BE2C (cell line): ENCODE measurements around the gene TBC1D8.
"Not testable (repeated sequence)": the region's sequence is repeated elsewhere in the genome, so short reads cannot be mapped to it uniquely, and the experiment has no call there.

ENCODE experiments used
- DNase-seq: peaks from one replicate; pipeline ENCODE4 v3.0.0-alpha.2; 2020
- H3K27me3 ChIP-seq: fragments of 250-450 bp; sonication (Bioruptor Pico); 2 replicates; pipeline ENCODE4 v1.5.1; 2020; ENCODE audit warnings: mild to moderate bottlenecking
- H3K36me3 ChIP-seq: fragments of 250-450 bp; sonication (Bioruptor Pico); 2 replicates; pipeline ENCODE4 v1.5.1; 2020; ENCODE audit warnings: mild to moderate bottlenecking
- H3K4me1 ChIP-seq: fragments of 250-450 bp; sonication (Bioruptor Pico); 2 replicates; pipeline ENCODE4 v1.5.1; 2020
- H3K4me3 ChIP-seq: 2 replicates; pipeline ENCODE4 v1.5.1; 2011; ENCODE audit warnings: low read depth, low read length
- H3K9me3 ChIP-seq: fragments of 250-450 bp; sonication (Bioruptor Pico); 2 replicates; pipeline ENCODE4 v1.5.1; 2020
- TF ChIP-seq, protein P1 (sequence below): IDR thresholded peaks from 2 replicates; pipeline ENCODE4 v1.5.1; 2012; ENCODE audit warnings: mild to moderate bottlenecking, low read depth, low read length

Gene TBC1D8

DNA sequence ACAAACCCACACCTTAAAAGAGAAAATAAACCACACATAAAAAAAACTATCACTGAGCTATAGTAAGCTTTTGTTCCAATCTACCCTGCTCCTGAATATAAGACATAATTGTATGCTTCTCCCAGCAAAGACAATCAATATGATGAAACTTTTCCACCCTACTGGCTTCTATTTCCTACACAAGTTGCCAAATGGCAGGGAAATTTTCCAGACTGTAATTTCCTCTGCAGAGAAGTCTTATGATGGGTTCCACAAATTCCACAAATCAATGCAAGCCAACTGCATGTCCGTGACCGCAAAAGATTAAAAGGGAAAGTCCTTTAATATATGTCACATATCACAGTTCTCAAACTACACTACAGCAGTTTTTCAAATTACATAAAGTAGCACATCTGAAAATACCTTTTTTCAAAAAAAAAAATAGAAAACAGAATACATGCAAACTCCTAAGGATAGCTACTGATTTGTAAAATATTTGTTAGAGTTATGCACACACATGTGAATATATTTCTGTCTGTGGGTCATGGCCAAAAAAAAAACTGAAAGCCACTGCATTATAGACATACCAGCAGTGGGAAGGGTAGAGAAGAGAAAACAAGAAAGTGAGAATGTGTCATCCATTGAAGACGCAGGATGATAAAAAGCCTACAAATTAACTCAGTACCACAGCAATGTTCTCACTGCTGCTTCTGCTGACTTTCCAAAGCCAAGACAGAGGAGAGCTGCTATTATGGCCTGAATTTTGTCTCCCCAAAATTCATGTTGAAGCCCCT is 87.6 kb downstream of the TBC1D8 start:
- no peak for DNase-seq
- Histone ChIP-seq H3K27me3 (no peaks in the 10 kb centered on the region), H3K36me3 (no peaks in the 10 kb centered on the region), H3K9me3 (no peaks in the 10 kb centered on the region), H3K4me1 (no peaks in the 10 kb centered on the region), H3K4me3 (no peak overlapping the region)
- TF ChIP-seq, protein P1, sequence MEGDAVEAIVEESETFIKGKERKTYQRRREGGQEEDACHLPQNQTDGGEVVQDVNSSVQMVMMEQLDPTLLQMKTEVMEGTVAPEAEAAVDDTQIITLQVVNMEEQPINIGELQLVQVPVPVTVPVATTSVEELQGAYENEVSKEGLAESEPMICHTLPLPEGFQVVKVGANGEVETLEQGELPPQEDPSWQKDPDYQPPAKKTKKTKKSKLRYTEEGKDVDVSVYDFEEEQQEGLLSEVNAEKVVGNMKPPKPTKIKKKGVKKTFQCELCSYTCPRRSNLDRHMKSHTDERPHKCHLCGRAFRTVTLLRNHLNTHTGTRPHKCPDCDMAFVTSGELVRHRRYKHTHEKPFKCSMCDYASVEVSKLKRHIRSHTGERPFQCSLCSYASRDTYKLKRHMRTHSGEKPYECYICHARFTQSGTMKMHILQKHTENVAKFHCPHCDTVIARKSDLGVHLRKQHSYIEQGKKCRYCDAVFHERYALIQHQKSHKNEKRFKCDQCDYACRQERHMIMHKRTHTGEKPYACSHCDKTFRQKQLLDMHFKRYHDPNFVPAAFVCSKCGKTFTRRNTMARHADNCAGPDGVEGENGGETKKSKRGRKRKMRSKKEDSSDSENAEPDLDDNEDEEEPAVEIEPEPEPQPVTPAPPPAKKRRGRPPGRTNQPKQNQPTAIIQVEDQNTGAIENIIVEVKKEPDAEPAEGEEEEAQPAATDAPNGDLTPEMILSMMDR = no peak

- no peaks in the 10 kb centered on the region for H3K9me3 ChIP-seq
- no peak for DNase-seq
- H3K27me3 ChIP-seq = no peaks in the 10 kb centered on the region
- no peaks in the 10 kb centered on the region for H3K4me1 ChIP-seq
- no peak overlapping the region for H3K4me3 ChIP-seq
- no peaks in the 10 kb centered on the region for H3K36me3 ChIP-seq
- TF ChIP-seq, protein P1 = no peak
Measured at GRCh38 chr2:101058386-101058785, 92.8 kb downstream of the TBC1D8 start.

DNA sequence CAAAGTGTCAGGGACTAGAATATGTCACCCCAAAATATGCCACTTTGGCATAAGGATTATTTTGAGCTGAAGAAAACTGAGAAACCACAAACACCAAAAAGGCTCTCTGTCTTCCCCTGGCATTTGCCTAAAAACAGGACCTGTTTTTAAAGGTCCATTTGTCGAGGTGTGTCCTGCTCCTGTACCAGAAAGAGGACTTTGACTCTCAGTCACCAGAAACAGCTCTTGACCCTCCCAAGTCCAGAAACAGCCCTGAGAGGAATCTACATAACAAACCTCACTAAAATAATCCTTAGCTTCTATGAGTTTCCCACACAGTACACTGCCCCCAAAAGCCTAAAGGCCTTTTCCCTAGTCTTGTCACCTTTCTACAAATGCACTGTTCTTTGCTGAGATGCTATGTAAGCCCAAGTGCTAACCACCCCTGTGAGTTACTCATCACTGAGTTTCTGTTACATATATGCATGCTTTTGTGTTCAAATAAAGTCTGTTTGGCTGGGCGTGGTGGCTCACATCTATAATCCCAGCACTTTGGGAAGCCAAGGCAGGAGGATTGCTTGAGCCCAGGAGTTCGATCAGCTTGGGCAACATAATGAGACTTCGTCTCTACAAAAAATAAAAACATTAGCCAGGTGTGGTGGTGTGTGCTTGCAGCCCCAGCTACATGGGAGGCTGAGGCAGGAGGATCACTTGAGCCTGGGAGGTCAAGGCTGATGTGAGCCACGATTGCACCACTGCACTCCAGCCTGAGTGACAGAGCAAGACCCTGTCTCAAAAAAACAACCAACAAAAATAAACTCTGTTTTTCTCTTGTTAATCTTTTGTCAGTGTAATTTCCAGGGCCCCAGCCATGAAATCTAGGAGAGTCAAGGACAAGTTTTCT is 93.9 kb downstream of the TBC1D8 start:
- Histone ChIP-seq H3K27me3 (no peaks in the 10 kb centered on the region), H3K4me3 (no peak overlapping the region), H3K9me3 (no peaks in the 10 kb centered on the region), H3K36me3 (no peaks in the 10 kb centered on the region), H3K4me1 (no peaks in the 10 kb centered on the region)
- TF ChIP-seq, protein P1 = no peak
- DNase-seq = no peak

- H3K27me3 ChIP-seq = no peaks in the 10 kb centered on the region
- no peak overlapping the region for H3K4me3 ChIP-seq
- no peaks in the 10 kb centered on the region for H3K9me3 ChIP-seq
- no peaks in the 10 kb centered on the region for H3K4me1 ChIP-seq
- TF ChIP-seq, protein P1 = no peak
- no peak for DNase-seq
- peaks cover 3% of the 10 kb centered on the region; the same call in 1 of the 2 replicates for H3K36me3 ChIP-seq
Measured at GRCh38 chr2:101053117-101053516, 98.1 kb downstream of the TBC1D8 start.

- no peak overlapping the region for H3K4me3 ChIP-seq
- DNase-seq = no peak
- peaks cover 3% of the 10 kb centered on the region; the same call in 1 of the 2 replicates for H3K36me3 ChIP-seq
- no peaks in the 10 kb centered on the region for H3K4me1 ChIP-seq
- TF ChIP-seq, protein P1 = no peak
- no peaks in the 10 kb centered on the region for H3K9me3 ChIP-seq
- no peaks in the 10 kb centered on the region for H3K27me3 ChIP-seq
Measured at GRCh38 chr2:101052147-101052546, 99.0 kb downstream of the TBC1D8 start.

- DNase-seq, H3K27me3 ChIP-seq, H3K4me1 ChIP-seq, H3K4me3 ChIP-seq, H3K9me3 ChIP-seq, H3K36me3 ChIP-seq: not testable (repeated sequence)
Measured at GRCh38 chr2:101050886-101051285, 100.3 kb downstream of the TBC1D8 start.
